AG10803 (cell line): ENCODE data around the gene PPP3CB.

Source experiments
- DNase-seq: peaks from one replicate; pipeline ENCODE4 v3.0.0; 2010; ENCODE audit warnings: low read depth
- H3K4me3 ChIP-seq: 2 replicates; pipeline ENCODE4 v1.5.1; 2011; ENCODE audit warnings: mild to moderate bottlenecking, low read length, control low read depth
- TF ChIP-seq, protein P1 (sequence below): conservative IDR thresholded peaks from 2 replicates; pipeline ENCODE4 v1.5.1; 2011; ENCODE audit warnings: mild to moderate bottlenecking, low read length, control low read depth, inconsistent platforms

The PPP3CB gene

DNA sequence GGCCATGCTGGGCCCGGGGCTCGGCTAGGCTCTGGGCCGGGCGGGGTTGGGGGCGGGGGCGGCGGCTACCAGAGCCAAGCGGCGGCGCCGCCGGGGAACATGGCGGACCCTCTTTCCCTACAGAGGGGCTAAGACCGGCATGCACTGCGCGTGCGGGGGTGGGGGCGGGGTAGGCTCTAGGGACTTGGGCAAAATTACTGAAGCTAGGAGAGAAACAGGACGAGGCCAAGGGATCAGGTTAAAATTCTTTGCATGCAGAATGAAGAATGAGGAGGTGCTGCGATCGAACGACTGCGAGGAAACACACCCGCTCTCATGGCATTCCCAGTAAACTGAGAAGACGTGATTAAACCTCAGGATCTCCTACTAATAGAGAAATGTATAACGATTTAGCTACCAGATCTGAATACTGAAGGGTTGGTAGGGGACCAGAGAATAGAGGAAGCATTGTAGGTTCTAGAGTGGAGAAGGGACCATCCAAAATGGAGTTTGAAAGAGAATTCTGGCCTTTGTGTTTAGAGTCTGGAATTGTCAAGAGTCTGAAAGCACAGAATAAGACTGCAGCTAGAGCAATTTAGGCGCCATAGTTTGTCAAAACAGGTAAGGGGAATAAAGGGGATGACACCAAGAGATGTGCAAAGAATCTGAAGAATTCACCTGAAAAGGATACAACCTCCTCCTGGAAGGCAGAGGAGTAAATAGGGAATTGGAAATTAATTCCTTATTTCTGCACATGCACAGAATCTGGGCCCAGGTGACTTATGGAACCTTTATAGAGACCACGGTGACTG is at the start of gene PPP3CB:
PPP3CB (minus strand) TSS at position 141 of the 791 bp plus-strand sequence; CDS start at position 6, 135 bp downstream.
- peak; percentile 98 for DNase-seq
- TF ChIP-seq, protein P1, sequence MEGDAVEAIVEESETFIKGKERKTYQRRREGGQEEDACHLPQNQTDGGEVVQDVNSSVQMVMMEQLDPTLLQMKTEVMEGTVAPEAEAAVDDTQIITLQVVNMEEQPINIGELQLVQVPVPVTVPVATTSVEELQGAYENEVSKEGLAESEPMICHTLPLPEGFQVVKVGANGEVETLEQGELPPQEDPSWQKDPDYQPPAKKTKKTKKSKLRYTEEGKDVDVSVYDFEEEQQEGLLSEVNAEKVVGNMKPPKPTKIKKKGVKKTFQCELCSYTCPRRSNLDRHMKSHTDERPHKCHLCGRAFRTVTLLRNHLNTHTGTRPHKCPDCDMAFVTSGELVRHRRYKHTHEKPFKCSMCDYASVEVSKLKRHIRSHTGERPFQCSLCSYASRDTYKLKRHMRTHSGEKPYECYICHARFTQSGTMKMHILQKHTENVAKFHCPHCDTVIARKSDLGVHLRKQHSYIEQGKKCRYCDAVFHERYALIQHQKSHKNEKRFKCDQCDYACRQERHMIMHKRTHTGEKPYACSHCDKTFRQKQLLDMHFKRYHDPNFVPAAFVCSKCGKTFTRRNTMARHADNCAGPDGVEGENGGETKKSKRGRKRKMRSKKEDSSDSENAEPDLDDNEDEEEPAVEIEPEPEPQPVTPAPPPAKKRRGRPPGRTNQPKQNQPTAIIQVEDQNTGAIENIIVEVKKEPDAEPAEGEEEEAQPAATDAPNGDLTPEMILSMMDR: no peak
- H3K4me3 ChIP-seq: peak within 1 kb of the TSS; percentile 91

DNA sequence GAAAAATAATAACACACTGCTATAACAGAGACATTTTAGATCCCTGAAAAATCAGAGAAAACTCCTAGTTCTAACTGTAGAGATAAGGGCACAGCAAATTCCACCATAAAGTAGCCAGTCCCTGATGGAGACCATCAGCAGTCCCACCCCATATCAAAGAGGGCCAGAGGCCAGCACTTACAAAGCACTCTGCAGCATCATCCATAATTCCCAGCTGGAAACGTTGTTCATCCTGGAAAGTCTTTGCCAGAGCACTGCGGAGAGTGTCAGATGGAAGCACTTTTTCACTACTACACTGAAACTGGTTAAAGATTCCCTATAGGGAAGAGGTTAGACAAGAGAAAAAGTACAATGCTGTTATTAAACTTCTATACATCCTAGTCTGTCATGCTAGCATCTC is 49.5 kb upstream of the PPP3CB start:
- TF ChIP-seq, protein P1: no peak
- no peak overlapping the region for H3K4me3 ChIP-seq
- DNase-seq: no peak

DNA sequence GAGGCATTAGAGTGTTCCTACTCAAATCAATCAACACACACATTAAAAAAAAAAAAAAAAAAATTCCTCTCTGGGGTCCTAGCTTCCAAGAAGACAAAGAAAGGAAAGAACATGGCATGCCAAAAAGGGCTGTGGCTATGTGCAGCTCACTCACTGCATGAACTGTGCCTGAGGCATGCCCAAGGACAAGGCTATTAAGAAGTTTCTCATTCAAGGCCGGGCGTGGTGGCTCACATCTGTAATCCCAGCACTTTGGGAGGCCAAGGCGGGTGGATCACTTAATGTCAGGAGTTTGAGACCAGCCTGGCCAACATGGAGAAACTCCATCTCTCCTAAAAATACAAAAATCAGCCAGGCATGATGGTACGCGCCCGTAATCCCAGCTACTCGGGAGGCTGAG is 41.9 kb upstream of the PPP3CB start:
- no peak for DNase-seq
- TF ChIP-seq, protein P1: no peak
- no peak overlapping the region for H3K4me3 ChIP-seq

DNA sequence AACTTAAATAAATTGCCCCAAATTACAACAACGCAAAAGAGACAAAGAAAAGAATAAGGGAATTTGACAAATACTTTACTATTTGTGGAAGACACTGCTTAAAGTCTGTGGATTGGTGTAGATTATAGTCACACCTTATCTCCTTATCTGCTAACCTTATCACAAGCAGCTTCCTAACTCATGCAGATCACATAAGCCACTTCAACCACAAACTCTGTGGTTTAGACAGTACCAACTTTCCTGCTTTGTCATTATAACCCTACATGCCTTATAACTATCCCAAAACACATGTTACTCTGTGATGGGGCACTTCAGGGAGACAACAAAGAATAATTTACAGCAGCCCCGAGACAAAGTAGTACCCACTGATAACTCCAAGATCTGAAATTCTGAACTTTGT is 41.5 kb upstream of the PPP3CB start:
- H3K4me3 ChIP-seq: no peak overlapping the region
- TF ChIP-seq, protein P1: no peak
- no peak for DNase-seq

DNA sequence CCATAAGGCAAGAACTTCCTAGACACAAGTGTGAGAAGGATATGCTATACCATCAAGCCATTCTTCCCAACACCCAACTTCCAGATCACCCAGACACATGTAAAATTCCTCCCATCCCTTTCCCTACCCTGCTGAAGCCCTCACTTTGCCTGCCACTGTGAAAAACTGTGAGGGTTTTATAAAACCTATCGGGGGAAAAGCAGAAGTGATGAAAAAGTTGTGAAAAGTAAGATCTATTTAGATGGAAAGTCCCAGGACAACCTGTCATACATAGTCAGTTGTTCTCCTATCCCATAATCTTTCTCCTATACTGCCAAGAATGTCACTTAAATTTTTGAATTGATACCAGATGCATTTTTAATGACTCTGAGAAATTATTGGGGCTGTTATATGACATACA is 39.0 kb upstream of the PPP3CB start:
- TF ChIP-seq, protein P1: no peak
- DNase-seq: no peak
- H3K4me3 ChIP-seq: no peak overlapping the region

DNA sequence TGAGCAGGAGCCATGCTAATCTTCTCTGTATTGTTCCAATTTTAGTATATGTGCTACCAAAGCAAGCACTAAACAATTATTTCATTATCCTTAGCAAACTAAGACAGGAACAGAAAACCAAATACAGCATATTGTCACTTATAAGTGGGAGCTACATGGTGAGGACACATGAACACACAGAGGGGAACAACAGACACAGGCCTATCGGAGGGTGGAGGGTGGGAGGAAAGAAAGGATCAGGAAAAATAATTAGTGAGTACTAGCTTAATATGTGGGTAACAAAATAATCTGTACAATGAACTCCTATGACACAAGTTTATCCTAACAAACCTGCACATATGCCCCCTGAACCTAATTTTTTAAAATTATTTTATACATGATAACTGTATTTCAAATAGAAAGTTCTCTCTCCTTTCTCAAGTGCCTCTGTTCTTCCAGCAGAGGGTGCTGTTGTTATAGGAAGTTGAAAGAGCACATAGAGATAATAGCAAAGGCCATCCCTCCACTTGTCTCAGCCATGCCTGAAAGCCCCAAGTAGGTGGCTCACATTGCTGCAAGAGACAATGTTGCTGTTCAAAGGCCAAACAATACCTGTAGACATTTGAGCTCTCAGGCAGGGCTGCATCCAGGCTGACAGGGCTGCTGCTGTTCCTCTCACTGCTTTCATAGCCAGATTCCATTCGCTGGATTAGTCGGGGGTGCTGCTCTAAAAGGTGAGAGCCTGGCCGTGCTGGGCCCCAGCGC is 33.4 kb upstream of the PPP3CB start:
- TF ChIP-seq, protein P1: peak; percentile 90
- no peak overlapping the region for H3K4me3 ChIP-seq
- peak; percentile 80 for DNase-seq
